ENCODE results near the gene CCDC124.
"Not testable (repeated sequence)": the region's sequence is repeated elsewhere in the genome, so short reads cannot be mapped to it uniquely, and the experiment has no call there.

CCDC124 gene

DNA sequence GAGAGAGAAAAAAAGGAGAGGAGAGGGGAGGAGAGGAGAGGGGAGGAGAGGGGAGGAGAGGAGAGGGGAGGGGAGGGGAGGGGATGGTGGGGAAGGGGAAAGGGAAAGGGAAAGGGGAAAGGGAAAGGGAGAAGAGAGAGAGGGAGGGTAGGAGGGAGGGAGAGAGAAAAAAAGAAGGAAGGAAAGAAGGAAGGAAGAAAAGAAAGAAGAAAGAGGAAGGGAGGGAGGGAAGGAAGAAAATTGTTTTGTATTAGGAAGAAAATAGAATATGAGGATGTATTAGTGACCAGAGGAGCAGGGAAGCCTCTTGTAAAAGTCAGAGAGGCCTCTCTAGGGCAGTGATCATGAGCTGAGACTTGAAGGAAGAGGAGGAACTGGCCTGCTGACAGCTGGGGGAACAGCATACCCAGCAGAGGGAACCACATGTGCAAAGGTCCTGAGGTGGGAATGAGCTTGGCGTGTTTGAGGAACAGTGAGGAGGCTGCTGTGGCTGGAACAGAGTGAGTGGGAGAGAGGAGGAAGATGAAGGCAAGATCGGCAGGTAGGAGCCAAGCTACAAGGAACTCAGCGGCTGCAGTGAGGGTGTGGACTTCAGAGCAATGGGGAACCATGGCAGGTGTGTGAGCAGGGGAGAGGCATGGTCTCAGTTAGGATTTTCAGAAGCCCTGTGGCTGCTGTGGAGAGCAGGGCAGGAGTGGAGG is 24.5 kb downstream of the CCDC124 start:
- DNase-seq: no peak

DNA sequence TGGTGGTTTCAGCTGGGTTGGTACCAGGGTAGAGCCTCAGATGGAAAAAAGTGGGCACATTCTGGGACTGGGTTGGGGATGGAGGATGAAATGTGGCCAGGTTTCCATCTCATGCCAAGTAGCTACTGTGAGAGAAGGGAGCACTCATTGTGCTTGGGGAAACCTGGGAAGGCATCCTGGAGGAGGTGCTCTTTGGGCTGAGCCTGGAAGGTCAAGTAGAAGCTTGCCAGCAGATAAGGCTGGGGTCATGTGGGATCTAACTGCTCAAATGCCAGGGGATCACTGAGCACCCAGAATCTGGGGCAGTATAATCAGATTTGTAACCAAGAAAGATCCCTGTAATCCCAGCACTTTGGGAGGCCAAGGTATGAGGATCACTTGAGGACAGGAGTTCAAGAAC is 25.1 kb downstream of the CCDC124 start:
- no peak for DNase-seq

DNA sequence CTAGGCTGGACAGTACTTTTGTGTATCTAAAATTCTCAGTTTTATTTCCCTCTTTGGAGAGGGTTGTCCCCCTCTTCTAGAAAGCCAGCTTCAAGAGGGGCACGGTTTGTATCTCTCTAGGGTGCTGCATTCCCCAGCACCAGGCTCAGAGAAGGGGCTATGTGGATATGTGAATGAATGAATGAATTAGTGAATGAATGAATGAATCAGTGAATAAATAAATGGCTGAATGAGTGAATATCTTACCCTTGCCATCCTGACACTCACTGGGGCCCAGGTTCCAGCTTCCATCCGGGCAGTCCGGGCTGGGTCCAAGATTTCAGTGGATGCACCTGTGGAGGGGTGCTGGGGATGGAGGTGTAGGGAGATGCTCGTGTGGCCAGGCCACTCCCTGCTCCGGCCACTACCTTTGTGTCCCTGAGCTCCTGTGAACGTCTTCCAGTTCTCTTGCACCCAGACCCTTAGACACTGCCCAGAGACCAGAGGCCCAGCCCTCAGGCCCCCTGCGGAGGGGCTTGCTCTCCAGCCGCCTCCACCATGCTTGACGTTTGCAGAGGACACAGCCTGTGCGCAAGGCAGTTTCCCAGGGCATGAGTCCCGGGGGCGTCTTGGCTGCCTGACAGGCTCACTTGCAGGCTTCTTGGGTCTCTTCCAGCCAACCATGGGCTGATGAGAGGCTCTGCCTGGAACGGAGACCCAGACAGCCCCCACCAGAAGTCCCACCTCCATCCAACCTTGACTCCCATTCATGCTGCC is 31.3 kb downstream of the CCDC124 start:
- no peak for DNase-seq

DNA sequence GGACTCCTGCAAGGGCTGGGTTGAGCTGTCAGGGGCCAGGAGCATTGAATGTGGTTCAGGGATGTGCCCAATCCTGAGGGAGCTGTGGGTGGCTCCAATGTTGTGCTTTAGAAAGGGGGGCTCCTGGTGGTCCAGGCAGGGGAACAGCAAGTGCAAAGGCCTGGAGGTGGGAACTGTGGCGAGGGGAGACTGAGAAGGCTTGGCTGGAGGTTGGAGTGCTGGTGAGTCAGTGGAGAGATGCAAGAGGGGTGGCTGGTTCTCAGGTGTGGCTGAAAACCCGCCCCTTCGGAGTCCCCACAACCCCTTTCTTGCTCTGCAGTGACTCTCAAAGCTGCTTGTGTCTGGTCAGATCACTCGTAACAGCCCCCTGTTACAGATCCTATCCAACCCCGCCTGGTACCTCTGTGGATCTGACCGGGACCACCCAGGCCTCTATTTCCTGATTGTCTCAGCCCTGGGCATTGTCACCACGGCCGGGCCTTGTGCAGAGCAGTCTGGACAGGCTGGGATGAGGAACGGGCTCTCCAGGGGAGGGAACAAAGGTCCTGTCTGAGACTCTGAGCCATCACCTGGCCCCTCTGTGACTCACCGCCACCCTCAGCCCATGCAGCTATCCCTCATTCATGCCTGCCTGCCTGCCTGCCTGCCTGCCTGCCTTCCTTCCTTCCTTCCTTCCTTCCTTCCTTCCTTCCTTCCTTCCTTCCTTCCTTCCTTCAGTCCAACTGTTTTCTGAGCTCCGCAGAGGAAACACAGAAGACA is 32.7 kb downstream of the CCDC124 start:
- no peak for DNase-seq

DNA sequence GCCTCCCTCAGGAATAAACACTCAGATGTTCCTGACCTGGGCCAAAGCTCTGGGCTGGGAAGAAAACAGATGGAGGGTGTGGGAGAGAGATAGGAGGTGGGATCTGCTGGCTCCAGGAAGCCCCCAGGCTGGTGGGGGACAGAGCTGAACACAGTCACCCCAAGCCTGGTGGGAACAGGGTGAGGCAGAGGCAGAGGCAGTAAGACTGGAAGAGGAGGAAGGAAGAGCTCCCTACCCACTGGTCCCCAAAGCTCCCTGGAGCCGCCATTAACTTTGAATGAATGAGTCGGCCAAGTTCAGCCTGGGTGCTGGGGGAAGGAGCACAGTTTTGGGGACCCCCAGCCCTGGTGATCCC is 33.3 kb downstream of the CCDC124 start:
- no peak for DNase-seq

DNA sequence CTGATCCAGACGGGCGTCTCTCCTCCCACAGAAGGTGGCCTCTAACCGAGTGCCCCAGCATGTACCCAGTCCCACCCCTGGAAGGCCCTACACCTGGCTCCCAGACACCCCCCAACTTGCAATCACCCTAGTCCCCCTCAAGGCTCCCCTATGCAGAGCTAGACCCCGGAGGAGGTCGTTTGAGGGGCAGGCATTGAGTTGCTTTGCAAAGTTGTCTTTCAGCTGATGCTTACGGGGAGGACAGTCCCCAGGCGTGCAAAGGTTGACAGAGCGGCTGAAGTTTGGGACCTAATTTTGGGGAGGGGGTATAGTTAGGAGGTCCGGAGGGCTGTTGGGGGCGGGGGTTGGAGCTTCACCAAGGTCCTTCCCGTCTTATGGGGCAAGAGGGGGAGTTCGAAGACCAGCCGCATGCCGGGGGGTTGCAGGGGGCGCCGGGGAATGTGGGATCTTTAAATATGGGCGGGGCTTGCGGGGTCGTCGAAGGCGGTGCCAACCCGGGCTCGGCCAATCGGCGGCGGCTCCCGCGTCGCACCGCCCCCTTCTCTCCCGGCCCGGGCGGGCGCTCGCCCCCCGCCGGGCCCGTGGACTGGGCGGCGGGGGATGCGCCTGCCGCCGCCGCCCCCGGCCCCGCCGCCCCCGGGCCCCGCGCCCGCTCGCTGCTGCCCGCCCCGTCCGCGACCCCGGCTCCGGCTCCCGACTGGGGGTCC is 33.9 kb downstream of the CCDC124 start, which contains the start of gene KCNN1:
Gene KCNN1, plus strand, starts transcription at position 558 of the 707 bp plus-strand sequence. CDS start 6,782 bp downstream, outside the sequence.
- DNase-seq: no peak

DNA sequence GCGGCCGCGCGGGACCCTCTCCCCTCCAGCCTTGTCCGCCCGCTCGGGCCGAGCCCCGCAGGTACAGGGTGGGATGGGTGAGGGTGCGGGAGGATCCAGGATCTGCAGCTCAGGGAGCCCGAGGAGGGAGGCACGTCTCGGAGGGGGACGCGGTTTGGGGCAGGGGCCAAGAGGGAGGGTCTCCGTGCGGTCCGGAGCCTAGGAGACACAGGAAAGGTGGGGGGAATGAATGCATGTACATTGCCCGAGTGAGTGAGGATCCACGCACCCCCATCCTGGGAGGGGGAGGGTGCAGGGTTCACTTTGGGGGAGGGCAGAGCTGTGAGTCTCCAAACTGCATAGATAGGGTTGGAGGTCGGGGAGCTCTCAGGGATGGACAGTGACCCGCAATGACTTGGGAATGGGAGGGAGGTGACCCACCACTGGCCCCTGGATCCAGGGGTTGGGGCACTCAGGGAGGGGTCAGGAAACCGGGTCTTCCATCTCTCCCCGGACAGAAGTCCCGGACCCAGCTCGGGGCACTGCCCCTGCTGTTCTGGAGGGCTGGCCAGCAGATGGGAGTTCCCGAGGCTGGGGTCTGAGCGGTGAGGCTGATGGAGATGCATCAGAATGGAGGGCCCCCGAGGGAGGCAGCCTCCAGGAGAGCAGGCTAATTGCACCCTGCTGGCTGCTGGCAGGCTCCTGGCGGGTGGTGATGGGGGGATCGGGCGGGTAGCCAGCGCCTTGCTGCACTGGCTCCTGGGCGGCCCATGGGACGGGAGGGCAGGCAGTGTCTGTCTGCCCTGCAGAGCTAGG is 34.6 kb downstream of the CCDC124 start:
- no peak for DNase-seq

DNA sequence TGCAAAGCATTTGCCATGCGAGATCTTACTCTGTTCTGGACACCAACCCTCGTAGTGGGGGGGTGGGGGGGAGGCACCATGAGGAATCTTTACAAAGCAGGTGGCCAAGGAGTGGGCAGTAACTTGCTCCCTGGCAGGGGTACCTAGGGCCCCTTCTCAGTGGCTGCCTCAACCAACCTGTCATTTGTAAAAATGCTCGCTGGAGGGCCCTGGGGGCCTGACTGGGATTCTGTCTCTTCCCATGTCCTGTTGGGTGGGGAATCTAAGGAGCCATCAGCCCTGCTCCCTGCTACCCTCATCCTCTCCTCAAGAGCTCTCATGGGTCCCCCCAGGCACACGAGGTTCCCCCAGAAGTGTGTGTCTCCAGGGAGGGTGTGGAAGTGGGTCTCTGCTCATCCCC is 35.5 kb downstream of the CCDC124 start:
- DNase-seq: no peak

DNA sequence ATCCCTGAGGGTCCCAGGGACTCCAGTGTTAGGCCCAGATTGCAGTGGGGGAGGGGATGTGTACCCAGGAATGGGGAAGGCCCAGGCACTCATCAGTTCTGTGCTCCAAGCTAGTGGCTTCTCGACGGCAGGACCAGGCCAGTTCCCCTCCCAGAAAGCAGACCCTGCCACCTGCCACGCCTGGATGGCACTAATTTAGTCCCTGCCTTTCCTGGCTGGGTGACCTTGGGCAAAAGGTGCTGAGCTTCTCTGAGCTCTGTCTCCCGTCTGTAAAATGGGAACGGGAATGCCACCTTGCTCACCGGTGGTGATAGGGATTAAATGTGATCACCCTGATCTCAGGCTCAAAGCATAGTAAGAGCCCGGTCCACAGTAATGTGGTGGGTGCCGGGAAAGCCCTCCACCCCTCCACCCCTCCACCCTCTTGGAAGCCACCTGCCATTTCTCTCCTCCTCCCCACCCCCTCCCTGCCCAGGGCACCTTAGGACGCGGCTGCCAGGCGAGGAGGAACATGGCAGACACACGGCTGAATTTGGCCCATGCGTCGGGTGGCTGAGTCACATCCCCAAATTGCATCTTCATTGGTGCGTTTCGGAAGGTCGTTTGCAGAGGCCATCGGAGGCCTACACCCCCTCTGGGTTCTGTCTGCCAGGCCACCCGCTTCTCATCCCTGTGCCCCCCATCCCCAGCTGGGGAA is 36.4 kb downstream of the CCDC124 start:
- DNase-seq: no peak

DNA sequence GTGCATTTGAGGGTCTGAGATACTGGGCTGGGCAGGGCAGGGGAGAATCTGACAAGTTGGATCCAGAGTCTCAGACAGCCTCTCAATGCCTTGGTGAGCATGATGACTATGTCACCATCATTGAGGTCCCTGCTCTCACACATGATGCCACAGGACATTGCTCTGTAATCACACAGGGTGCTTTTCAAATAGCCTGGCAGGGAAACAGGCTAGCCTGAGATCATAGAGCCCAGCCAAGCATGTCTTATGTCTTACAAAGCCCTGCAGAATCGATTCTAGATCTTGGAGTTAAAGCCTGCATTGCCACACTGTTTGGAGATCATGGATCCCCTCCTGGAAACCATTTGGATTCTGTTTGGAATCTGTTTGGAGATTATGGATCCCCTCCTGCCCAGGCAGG is 39.4 kb downstream of the CCDC124 start:
- DNase-seq: no peak

DNA sequence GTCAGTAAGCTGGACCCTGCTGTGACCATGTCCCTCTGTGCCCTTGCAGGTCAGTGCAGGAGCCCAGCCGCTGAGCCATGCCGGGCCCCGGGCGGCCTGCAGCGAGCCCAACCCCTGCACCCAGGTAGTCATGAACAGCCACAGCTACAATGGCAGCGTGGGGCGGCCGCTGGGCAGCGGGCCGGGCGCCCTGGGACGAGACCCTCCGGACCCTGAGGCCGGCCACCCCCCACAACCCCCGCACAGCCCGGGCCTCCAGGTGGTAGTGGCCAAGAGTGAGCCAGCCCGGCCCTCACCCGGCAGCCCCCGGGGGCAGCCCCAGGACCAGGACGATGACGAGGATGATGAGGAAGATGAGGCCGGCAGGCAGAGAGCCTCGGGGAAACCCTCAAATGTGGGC is 40.9 kb downstream of the CCDC124 start:
- DNase-seq: no peak

DNA sequence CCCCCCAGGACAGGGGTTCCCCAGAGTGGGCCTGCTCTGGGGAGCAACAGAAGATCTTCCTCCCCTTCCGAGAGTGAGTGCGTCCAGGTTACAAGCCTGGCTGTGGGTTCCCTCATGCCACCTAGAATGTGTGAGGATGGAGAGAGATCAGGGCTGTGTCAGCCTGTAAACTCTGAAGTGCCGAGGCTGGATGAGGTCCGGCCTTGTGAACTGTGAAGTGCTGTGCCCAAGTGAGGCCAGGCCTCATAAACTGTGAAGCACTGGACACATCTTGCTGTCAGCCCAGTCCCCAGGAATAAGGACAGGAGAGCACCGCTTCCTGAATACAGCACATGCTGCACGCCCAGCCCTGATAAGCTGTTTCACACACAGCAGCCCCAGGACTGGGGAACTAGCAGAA is 41.7 kb downstream of the CCDC124 start:
- DNase-seq: no peak

DNA sequence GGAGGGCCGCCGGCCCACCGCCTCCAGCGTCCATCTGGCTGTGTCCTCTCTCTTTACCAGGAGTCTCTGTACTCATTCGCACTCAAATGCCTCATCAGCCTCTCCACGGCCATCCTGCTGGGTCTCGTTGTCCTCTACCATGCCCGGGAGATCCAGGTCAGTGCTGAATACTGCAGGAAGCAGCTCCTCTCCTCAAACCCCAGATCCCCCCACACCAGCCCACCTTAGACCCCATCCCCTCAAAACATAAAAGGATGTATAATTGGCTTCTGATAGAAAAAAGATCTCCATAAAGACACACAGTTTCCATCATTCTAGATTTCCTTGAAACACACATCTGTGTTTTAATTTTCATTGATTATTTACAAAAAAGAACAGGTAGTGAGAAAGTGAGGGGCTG is 42.2 kb downstream of the CCDC124 start:
- no peak for DNase-seq

DNA sequence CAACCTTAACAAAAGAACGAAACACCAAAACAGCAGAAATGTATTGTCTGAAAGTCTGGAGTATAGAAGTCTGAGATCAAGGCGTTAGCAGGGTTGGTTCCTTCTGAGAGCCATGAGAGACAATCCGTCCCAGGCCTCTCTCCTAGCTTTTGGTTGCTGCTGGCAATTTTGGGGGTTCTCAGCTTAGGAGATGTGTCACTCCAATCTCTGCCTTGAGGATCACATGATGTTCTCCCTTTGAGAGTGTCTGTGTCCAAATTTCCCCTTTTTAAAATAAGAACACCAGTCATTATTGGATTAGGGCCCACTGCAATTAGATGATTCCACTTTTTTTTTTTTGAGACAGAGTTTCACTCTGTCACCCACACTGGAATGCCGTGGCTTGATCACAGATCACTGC is 44.2 kb downstream of the CCDC124 start:
- DNase-seq: no peak

DNA sequence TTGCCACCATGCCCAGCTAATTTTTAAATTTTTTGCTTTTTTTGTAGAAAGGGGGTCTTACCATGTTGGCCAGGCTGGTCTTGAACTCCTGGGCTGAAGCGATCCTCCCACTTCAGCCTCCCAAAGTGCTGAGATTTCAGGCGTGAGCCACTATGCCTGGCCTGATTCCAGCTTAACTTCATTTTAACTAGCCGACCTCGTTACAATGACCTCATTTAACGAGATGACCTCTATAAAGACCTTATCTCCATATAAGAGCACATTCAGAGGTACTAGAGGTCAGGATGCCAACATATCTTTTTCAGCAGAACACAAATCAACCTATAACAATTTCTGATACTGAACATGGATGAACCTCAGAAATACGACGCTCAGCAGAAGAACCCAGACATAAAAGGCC is 44.7 kb downstream of the CCDC124 start:
- DNase-seq: no peak

DNA sequence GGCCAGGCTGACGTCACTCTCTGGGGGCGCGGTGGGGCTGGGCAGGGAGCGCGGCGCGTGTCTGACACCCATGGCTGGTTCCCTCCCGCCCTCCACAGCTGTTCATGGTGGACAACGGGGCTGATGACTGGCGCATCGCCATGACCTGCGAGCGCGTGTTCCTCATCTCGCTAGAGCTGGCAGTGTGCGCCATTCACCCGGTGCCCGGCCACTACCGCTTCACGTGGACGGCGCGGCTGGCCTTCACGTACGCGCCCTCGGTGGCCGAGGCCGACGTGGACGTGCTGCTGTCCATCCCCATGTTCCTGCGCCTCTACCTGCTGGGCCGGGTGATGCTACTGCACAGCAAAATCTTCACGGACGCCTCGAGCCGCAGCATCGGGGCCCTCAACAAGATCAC is 48.8 kb downstream of the CCDC124 start:
- DNase-seq: no peak

DNA sequence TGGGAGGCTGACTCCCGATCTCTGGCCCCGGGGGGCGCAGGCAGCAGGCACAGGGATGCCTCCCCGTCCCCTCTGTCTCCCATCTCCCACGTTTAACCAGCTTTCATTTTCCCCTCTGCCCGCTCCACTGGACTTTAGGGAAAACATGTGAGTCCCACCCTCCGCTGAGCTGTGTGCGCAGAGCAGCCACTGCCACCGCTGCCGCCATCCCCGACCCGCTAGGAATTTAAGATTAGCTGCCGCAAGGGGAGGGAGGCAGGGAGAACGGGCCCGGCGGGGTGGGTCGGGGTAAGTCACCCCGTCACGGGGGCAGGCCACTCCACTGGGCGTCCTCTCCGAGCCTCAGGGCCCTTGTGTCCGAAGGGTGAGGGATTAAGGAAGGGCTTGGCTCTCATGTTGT is 49.6 kb downstream of the CCDC124 start:
- no peak for DNase-seq

DNA sequence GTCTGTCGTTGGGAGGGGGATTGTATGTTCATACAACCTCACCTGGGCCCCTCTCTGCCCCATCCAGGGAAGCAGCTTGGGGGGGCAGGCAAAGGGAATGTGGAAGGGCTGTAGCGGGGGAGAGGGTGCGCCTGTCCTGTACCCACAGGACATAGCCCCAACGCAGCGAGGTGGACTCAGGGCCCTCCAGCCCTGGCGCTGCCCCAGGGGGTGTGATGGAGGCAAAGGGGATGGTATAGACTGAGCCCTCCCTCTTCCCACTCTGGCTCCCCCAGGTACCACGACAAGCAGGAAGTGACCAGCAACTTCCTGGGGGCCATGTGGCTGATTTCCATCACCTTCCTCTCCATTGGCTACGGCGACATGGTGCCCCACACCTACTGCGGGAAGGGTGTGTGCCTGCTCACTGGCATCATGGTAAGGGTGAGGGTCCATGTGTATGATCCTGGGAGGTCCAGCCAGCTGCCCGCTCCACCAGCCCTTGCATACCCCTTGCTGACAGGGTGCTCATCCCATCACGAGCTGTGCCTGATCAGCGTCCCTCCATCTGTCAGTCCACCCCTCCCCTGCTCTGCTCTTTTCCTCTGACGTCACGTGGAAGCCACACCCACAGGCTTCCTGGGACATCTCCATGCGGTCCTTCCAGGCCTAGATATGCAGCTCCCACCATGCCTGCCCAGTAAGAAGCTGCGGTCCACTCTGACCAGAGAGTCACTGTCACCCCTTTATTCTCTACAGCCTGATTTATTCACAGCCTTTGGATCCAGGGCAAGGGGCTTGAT is 52.4 kb downstream of the CCDC124 start:
- DNase-seq: no peak

DNA sequence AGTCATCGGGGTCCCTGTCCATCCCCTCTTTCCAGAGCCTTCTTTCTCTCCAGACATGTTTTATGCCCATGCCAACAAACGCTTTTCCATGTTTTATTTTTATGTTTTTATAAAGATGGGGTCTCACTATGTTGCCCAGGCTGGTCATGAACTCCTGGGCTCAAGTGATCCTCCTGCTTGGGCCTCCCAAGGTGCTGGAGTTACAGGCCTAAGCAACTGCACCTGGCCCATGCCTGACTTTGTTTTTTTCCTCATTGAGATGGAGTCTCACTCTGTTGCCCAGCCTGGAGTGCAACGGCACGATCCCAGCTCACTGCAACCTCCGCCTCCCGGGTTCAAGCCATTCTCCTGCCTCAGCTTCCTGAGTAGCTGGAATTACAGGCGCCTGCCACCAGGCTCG is 53.8 kb downstream of the CCDC124 start:
- DNase-seq: not testable (repeated sequence)

DNA sequence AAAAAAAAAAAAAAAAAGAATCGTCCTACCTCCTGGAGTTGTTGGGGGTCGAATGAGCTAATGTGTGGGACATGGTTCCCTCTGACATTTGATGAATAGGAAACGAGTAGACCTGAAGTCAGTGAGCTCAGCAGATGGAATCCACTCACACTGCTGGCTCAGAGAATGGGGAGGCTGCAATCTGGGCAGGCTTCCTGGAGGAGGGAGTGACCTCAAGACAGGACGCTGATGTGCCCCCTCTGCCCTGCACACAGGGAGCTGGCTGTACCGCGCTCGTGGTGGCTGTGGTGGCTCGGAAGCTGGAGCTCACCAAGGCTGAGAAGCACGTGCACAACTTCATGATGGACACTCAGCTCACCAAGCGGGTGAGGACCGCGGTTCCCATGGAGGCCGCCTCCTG is 55.3 kb downstream of the CCDC124 start:
- no peak for DNase-seq
